ENCODE results near the gene RFWD3.

RFWD3 gene

GRCh38 chr16:74578433-74578832 is 88.2 kb downstream of the RFWD3 start:
- DNase-seq (ENCODE audit: low read depth): no peak

DNA sequence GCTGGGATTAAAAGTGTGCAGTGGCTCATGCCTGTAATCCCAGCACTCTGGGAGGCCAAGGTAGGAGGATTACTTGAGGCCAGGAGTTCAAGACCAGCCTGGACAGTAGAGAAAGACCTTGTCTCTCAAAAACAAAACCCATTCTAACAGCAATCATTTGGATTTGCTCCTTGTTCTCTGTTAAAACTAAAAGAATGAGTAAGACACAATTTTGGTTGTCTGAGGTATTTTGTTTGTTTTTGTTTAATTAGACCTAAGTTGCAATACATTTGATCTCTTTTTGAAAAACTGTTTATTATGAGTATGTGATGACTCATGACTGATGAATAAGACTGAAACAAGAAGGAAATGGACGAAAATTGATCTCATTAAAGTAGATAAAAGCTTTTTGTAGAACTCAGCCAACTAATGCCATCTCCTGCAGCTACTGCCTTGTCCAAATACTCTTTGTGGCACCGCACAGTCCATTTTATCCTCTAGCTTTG is 88.8 kb downstream of the RFWD3 start:
- no peak for DNase-seq (ENCODE audit: low read depth)

DNA sequence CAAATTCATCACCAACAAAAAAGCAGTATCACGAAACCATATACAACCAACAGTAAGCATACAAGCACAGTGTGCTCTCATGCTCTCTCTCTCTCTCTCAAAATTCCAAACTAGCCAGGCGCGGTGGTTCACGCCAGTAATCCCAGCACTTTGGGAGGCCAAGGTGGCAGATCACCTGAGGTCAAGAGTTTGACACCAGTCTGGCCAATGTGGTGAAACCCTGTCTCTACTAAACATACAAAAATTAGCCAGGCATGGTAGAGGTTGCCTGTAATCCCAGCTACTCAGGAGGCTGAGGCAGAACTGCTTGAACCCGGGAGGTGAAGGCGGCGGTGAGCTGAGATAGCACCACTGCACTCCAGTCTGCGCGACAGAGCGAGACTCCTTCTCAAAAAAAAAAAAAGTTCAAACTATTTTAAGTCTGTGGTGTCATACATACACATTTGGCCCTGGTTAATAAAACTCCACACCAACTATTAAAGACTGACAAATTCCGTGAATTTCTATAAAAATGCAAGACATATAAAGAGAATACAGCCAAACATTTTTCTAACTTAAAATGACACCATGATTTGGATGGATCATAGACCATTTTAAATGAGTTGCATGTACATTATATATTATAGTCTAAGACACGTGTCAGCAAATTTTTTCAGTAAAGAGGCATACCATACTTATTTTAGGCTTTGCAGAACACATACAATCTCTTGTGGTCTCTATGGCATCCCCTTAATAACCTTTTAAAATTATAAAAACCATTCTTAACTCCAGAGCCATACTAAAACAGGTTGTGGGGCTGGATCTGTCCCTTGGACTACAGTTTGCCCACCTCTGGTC is 90.7 kb downstream of the RFWD3 start:
- no peak for DNase-seq (ENCODE audit: low read depth)

- DNase-seq (ENCODE audit: low read depth): no peak
Measured at GRCh38 chr16:74575175-74575806, 91.4 kb downstream of the RFWD3 start.

GRCh38 chr16:74574146-74574545 is 92.5 kb downstream of the RFWD3 start:
- DNase-seq (ENCODE audit: low read depth): no peak

DNA sequence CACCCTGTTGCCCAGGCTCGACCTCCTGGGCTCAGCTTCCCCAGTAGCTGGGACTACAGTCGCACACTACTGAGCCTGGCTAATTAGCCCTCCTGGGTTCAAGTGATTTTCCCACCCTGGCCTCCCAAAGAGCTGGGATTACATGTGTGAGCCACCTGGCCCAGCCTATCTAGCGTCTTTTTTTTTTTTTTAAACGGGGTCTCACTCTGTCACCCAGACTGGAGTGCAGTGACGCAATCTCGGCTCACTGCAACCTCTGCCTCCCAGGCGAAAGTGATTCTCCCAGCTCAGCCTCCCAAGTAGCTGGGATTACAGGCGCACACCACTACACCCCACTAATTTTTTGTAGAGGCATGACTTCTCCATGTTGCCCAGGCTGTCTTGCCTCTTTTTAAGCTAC is 93.1 kb downstream of the RFWD3 start:
- DNase-seq (ENCODE audit: low read depth): no peak
